Panc1 (cell line): ENCODE results near the gene CACNA1C.

Source experiments
- POLR2AphosphoS5 ChIP-seq: IDR thresholded peaks from 2 replicates; pipeline ENCODE4 v1.6.1; 2012; ENCODE audit warnings: mild to moderate bottlenecking, low read depth, low read length, moderate library complexity
- SIN3A ChIP-seq: IDR thresholded peaks from 2 replicates; pipeline ENCODE4 v1.6.1; 2012; ENCODE audit warnings: low read depth, mild to moderate bottlenecking, low read length, moderate library complexity, borderline replicate concordance; ENCODE audit not compliant: insufficient read depth
- TCF7L2 ChIP-seq: IDR thresholded peaks from 2 replicates; pipeline ENCODE4 v1.6.1; 2011; ENCODE audit warnings: mild to moderate bottlenecking, low read depth, low read length, inconsistent platforms
- TF ChIP-seq, protein P1 (sequence below): fragments of 450-650 bp; IDR thresholded peaks from 2 replicates; pipeline ENCODE4 v1.5.1; 2017; ENCODE audit warnings: mild to moderate bottlenecking
- TF ChIP-seq, protein P2 (sequence below), 2 experiments: IDR thresholded peaks; 2 replicates each; pipeline ENCODE4 v1.6.1; 2011 to 2012; ENCODE audit warnings: low read depth in 2 of 2, control low read depth in 1 of 2, low read length in 1 of 2, mild to moderate bottlenecking in 1 of 2, moderate library complexity in 1 of 2; ENCODE audit not compliant: insufficient read depth in 1 of 2

DNA sequence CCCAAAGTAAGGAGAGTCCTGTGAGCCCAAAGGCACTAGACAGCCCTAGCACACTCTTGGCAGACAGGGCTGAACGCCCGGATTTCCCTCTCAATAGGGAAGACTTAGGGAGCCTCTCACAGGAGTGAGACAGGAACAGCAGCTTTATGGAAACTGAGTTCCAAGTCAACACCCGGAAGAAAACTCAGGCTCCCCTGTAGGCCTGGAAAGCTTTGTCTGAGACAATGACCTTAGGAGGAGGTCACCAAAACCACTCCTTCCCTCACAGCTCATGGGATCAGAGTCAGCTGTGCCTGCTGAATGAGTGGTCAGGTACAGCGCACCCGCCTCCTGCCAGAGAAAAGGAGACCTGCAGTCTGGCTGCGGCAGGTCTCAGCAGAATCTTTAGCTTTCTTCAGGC is 229.5 kb downstream of the CACNA1C start:
- TF ChIP-seq, protein P1, sequence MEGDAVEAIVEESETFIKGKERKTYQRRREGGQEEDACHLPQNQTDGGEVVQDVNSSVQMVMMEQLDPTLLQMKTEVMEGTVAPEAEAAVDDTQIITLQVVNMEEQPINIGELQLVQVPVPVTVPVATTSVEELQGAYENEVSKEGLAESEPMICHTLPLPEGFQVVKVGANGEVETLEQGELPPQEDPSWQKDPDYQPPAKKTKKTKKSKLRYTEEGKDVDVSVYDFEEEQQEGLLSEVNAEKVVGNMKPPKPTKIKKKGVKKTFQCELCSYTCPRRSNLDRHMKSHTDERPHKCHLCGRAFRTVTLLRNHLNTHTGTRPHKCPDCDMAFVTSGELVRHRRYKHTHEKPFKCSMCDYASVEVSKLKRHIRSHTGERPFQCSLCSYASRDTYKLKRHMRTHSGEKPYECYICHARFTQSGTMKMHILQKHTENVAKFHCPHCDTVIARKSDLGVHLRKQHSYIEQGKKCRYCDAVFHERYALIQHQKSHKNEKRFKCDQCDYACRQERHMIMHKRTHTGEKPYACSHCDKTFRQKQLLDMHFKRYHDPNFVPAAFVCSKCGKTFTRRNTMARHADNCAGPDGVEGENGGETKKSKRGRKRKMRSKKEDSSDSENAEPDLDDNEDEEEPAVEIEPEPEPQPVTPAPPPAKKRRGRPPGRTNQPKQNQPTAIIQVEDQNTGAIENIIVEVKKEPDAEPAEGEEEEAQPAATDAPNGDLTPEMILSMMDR, result no peak
- TF ChIP-seq, protein P2, sequence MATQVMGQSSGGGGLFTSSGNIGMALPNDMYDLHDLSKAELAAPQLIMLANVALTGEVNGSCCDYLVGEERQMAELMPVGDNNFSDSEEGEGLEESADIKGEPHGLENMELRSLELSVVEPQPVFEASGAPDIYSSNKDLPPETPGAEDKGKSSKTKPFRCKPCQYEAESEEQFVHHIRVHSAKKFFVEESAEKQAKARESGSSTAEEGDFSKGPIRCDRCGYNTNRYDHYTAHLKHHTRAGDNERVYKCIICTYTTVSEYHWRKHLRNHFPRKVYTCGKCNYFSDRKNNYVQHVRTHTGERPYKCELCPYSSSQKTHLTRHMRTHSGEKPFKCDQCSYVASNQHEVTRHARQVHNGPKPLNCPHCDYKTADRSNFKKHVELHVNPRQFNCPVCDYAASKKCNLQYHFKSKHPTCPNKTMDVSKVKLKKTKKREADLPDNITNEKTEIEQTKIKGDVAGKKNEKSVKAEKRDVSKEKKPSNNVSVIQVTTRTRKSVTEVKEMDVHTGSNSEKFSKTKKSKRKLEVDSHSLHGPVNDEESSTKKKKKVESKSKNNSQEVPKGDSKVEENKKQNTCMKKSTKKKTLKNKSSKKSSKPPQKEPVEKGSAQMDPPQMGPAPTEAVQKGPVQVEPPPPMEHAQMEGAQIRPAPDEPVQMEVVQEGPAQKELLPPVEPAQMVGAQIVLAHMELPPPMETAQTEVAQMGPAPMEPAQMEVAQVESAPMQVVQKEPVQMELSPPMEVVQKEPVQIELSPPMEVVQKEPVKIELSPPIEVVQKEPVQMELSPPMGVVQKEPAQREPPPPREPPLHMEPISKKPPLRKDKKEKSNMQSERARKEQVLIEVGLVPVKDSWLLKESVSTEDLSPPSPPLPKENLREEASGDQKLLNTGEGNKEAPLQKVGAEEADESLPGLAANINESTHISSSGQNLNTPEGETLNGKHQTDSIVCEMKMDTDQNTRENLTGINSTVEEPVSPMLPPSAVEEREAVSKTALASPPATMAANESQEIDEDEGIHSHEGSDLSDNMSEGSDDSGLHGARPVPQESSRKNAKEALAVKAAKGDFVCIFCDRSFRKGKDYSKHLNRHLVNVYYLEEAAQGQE (IDR thresholded peaks at IDR 0.05; ENCODE audit: insufficient read depth in 1 of 2, low read depth in 2 of 2, low read length in 1 of 2), result no peak
- TF ChIP-seq SIN3A (no peak), POLR2AphosphoS5 (no peak), TCF7L2 (no peak)
